GM23338 (cell line): Measurements from ENCODE around the gene ARHGAP9. TPM values are rescaled to one million over a fixed set of nuclear protein-coding genes. Genes with fewer than 3 reads are reported as not detected.
"Not testable (repeated sequence)": the region's sequence is repeated elsewhere in the genome, so short reads cannot be mapped to it uniquely, and the experiment has no call there.

Experiments used
- ATAC-seq: fragments of 200-7000 bp; cut with Tn5 transposase; 3 replicates; pipeline ENCODE4 v1.9.1; 2020
- DNase-seq: peaks from one replicate; pipeline ENCODE4 v3.0.0-alpha.2; 2015; ENCODE audit warnings: low spot score
- H2AFZ ChIP-seq: fragments of 200-600 bp; sonication (generic); 2 replicates; pipeline ENCODE4 v1.8.0; 2016; ENCODE audit warnings: antibody characterized with exemption, mild to moderate bottlenecking, moderate library complexity
- H3F3A ChIP-seq: fragments of 200-600 bp; sonication (generic); replicated peaks from 2 replicates; pipeline ENCODE4 v1.8.0; 2017; ENCODE audit warnings: antibody characterized with exemption, mixed run types, low read depth
- H3K27ac ChIP-seq: fragments of 200-600 bp; sonication (generic); 2 replicates; pipeline ENCODE4 v1.6.1; 2016; ENCODE audit warnings: low read depth
- H3K27me3 ChIP-seq: fragments of 200-600 bp; sonication (generic); 2 replicates; pipeline ENCODE4 v1.8.0; 2016; ENCODE audit warnings: mild to moderate bottlenecking, mixed run types, moderate library complexity; ENCODE audit not compliant: insufficient read depth
- H3K36me3 ChIP-seq: fragments of 200-600 bp; sonication (generic); 2 replicates; pipeline ENCODE4 v1.8.0; 2016; ENCODE audit warnings: mild to moderate bottlenecking; ENCODE audit not compliant: insufficient read depth
- H3K4me1 ChIP-seq: fragments of 200-600 bp; sonication (generic); 2 replicates; pipeline ENCODE4 v1.8.0; 2016; ENCODE audit warnings: mild to moderate bottlenecking, moderate library complexity; ENCODE audit not compliant: insufficient read depth
- H3K4me2 ChIP-seq: fragments of 200-600 bp; sonication (generic); 2 replicates; pipeline ENCODE4 v1.7.1; 2017; ENCODE audit warnings: mixed run types
- H3K4me3 ChIP-seq: fragments of 200-600 bp; sonication (generic); 2 replicates; pipeline ENCODE4 v1.6.1; 2016; ENCODE audit warnings: mixed run types
- H3K79me2 ChIP-seq: fragments of 200-600 bp; sonication (generic); replicated peaks from 2 replicates; pipeline ENCODE4 v1.8.0; 2017; ENCODE audit warnings: mild to moderate bottlenecking; ENCODE audit not compliant: insufficient read depth
- H3K9me2 ChIP-seq: fragments of 200-600 bp; sonication (generic); 2 replicates; pipeline ENCODE4 v1.8.0; 2017; ENCODE audit not compliant: insufficient read depth
- H4K20me1 ChIP-seq: fragments of 200-600 bp; sonication (generic); replicated peaks from 2 replicates; pipeline ENCODE4 v1.8.0; 2017; ENCODE audit warnings: mild to moderate bottlenecking; ENCODE audit not compliant: insufficient read depth
- H3K27ac Mint-ChIP-seq: 2 replicates; pipeline ENCODE4 v1.8.0; 2020; ENCODE audit warnings: inconsistent platforms, mild to moderate bottlenecking, moderate library complexity, mixed read lengths
- H3K27me3 Mint-ChIP-seq: 3 replicates; pipeline ENCODE4 v1.8.0; 2022; ENCODE audit warnings: low read depth, mild to moderate bottlenecking, moderate library complexity, mixed read lengths, inconsistent platforms; ENCODE audit not compliant: insufficient read depth, poor library complexity
- H3K36me3 Mint-ChIP-seq: 3 replicates; pipeline ENCODE4 v1.8.0; 2021; ENCODE audit warnings: low read depth, mild to moderate bottlenecking, inconsistent platforms, moderate library complexity, mixed read lengths
- H3K4me1 Mint-ChIP-seq: 3 replicates; pipeline ENCODE4 v1.8.0; 2020; ENCODE audit warnings: mild to moderate bottlenecking, inconsistent platforms, mixed read lengths
- H3K4me3 Mint-ChIP-seq: 3 replicates; pipeline ENCODE4 v1.8.0; 2021; ENCODE audit warnings: moderate library complexity, mild to moderate bottlenecking, inconsistent platforms, mixed read lengths
- H3K9me3 Mint-ChIP-seq: 3 replicates; pipeline ENCODE4 v1.8.0; 2020; ENCODE audit warnings: moderate library complexity, mild to moderate bottlenecking, inconsistent platforms, mixed read lengths
- CREB1 ChIP-seq: fragments of 250-450 bp; sonication (Bioruptor Pico); IDR thresholded peaks from 2 replicates; pipeline ENCODE4 v1.5.0; 2020; ENCODE audit warnings: low read depth, mild to moderate bottlenecking, moderate library complexity
- ETS1 ChIP-seq: IDR thresholded peaks from 2 replicates; pipeline ENCODE4 v1.6.1; 2016; ENCODE audit warnings: antibody characterized with exemption
- EZH2 ChIP-seq: fragments of 200-600 bp; sonication (generic); IDR thresholded peaks from one replicate; pipeline ENCODE4 v1.8.0; 2017; ENCODE audit warnings: antibody characterized with exemption, mild to moderate bottlenecking, low read depth; ENCODE audit not compliant: unreplicated experiment
- JUNB ChIP-seq: IDR thresholded peaks from one replicate; pipeline ENCODE4 v1.6.1; 2016; ENCODE audit warnings: antibody characterized with exemption; ENCODE audit not compliant: unreplicated experiment
- NANOG ChIP-seq: IDR thresholded peaks from 2 replicates; pipeline ENCODE4 v1.6.1; 2016; ENCODE audit warnings: antibody characterized with exemption, borderline replicate concordance
- POLR2AphosphoS5 ChIP-seq: IDR thresholded peaks from 2 replicates; pipeline ENCODE4 v1.6.1; 2016; ENCODE audit warnings: antibody characterized with exemption, low read depth
- REST ChIP-seq: IDR thresholded peaks from one replicate; pipeline ENCODE4 v1.6.1; 2018; ENCODE audit warnings: antibody characterized with exemption; ENCODE audit not compliant: unreplicated experiment
- STAT1 ChIP-seq: IDR thresholded peaks from one replicate; pipeline ENCODE4 v1.6.1; 2016; ENCODE audit warnings: antibody characterized with exemption; ENCODE audit not compliant: unreplicated experiment
- ZNF114 ChIP-seq: fragments of 250-450 bp; sonication (Bioruptor Pico); IDR thresholded peaks from 2 replicates; pipeline ENCODE4 v1.5.0; 2020; ENCODE audit warnings: mild to moderate bottlenecking, moderate library complexity
- ZNF331 ChIP-seq: fragments of 250-450 bp; sonication (Bioruptor Pico); IDR thresholded peaks from 2 replicates; pipeline ENCODE4 v1.5.0; 2020; ENCODE audit warnings: low read depth, mild to moderate bottlenecking, moderate library complexity
- ZNF462 ChIP-seq: fragments of 250-450 bp; sonication (Bioruptor Pico); IDR thresholded peaks from 2 replicates; pipeline ENCODE4 v1.5.0; 2020; ENCODE audit warnings: mild to moderate bottlenecking, moderate library complexity
- polyA plus RNA-seq: library from polyadenylated mRNA; unstranded; fragments of >200 nt; fragmentation: Nextera tagmentation; extraction: Ambion mirVana; gene quantifications from 2 replicates; pipeline ENCODE4 v1.2.1, GENCODE V29; 2016
- total RNA-seq: library from RNA; depleted of rRNA; stranded (reverse); fragments of >200 nt; shearing (Covaris generic); gene quantifications from 2 replicates; pipeline ENCODE4 v1.2.3, GENCODE V29; 2014

ARHGAP9 gene
- total and polyA plus RNA-seq, 2 experiments from 2014 or later = 4.5 to 7.1 TPM

- not testable (repeated sequence) for H4K20me1 ChIP-seq, ATAC-seq, H3K4me2 ChIP-seq, H3K36me3 ChIP-seq, H3K27ac Mint-ChIP-seq, H3K27me3 ChIP-seq, H3K27ac ChIP-seq, DNase-seq, H3K9me2 ChIP-seq, H3K4me1 Mint-ChIP-seq, H2AFZ ChIP-seq, H3K27me3 Mint-ChIP-seq, H3K4me1 ChIP-seq, H3K79me2 ChIP-seq, H3K4me3 Mint-ChIP-seq, H3K4me3 ChIP-seq, H3F3A ChIP-seq
- H3K9me3 Mint-ChIP-seq = peaks cover 18% of the 10 kb centered on the region
- H3K36me3 Mint-ChIP-seq = peaks cover 12% of the 10 kb centered on the region
Observed at GRCh38 chr12:57444337-57444736, 35.3 kb downstream of the ARHGAP9 start.

- Mint-ChIP-seq H3K4me3 (no peak overlapping the region), H3K36me3 (peaks cover 10% of the 10 kb centered on the region), H3K27ac (no peak overlapping the region), H3K4me1 (no peaks in the 10 kb centered on the region), H3K9me3 (peaks cover 18% of the 10 kb centered on the region), H3K27me3 (peaks cover 5% of the 10 kb centered on the region)
- Histone ChIP-seq H3K27ac (no peak overlapping the region), H3K79me2 (no peaks in the 10 kb centered on the region), H3K9me2 (no peaks in the 10 kb centered on the region), H3F3A (no peaks in the 10 kb centered on the region), H3K27me3 (no peaks in the 10 kb centered on the region), H4K20me1 (no peaks in the 10 kb centered on the region), H3K36me3 (no peaks in the 10 kb centered on the region), H3K4me1 (no peaks in the 10 kb centered on the region), H2AFZ (no peak overlapping the region), H3K4me3 (no peak overlapping the region), H3K4me2 (no peak overlapping the region)
- ATAC-seq (no peak), DNase-seq (no peak)
- no peak for TF ChIP-seq REST
- no peak for TF ChIP-seq ZNF331
- no peak for TF ChIP-seq STAT1
- no peak for TF ChIP-seq CREB1 (CRISPR knock-in tag)
- no peak for TF ChIP-seq EZH2
- TF ChIP-seq ZNF462 (CRISPR knock-in tag) = no peak
- no peak for TF ChIP-seq ETS1
- no peak for TF ChIP-seq NANOG
- no peak for TF ChIP-seq POLR2AphosphoS5
- TF ChIP-seq ZNF114 (CRISPR knock-in tag) = no peak
- no peak for TF ChIP-seq JUNB
Observed at GRCh38 chr12:57441846-57442427, 37.7 kb downstream of the ARHGAP9 start.
